Osteoblast (primary cell): Measurements from ENCODE around the gene PNPO. TPM values are rescaled to one million over a fixed set of nuclear protein-coding genes. Genes with fewer than 3 reads are reported as not detected.
A peak's percentile ranks its signal among the peaks of the same experiment; 100 is the strongest.

Source experiments
- DNase-seq: peaks from one replicate; pipeline ENCODE4 v3.0.0; 2011; ENCODE audit warnings: low spot score, mixed read lengths; ENCODE audit not compliant: insufficient read length; ENCODE audit errors: missing footprints
- H2AFZ ChIP-seq: 2 replicates; pipeline ENCODE4 v1.6.0; 2011; ENCODE audit warnings: mild to moderate bottlenecking, low read length
- H3K27ac ChIP-seq: 2 replicates; pipeline ENCODE4 v1.5.1; 2011; ENCODE audit warnings: mild to moderate bottlenecking, low read depth, low read length, moderate library complexity
- H3K27me3 ChIP-seq: 2 replicates; pipeline ENCODE4 v1.6.0; 2012; ENCODE audit warnings: mild to moderate bottlenecking, control low read depth, inconsistent platforms, low read length, moderate library complexity; ENCODE audit not compliant: insufficient read depth
- H3K36me3 ChIP-seq: 2 replicates; pipeline ENCODE4 v1.5.1; 2011; ENCODE audit warnings: mild to moderate bottlenecking, low read length, control low read depth, moderate library complexity; ENCODE audit not compliant: insufficient read depth
- H3K4me1 ChIP-seq: 2 replicates; pipeline ENCODE4 v1.5.1; 2011; ENCODE audit warnings: mild to moderate bottlenecking, low read length, control low read depth, moderate library complexity; ENCODE audit not compliant: insufficient read depth
- H3K4me2 ChIP-seq: 2 replicates; pipeline ENCODE4 v1.6.0; 2011; ENCODE audit warnings: mild to moderate bottlenecking, low read length; ENCODE audit not compliant: insufficient read depth
- H3K4me3 ChIP-seq: fragments of 200-600 bp; sonication (generic); 3 replicates; pipeline ENCODE4 v1.5.1; 2012; ENCODE audit warnings: mild to moderate bottlenecking, low read length, inconsistent platforms; ENCODE audit not compliant: insufficient read depth
- H3K79me2 ChIP-seq: 2 replicates; pipeline ENCODE4 v1.6.0; 2012; ENCODE audit warnings: mild to moderate bottlenecking, low read length, control low read depth, inconsistent platforms; ENCODE audit not compliant: insufficient read depth
- H3K9me3 ChIP-seq: 2 replicates; pipeline ENCODE4 v1.5.1; 2011; ENCODE audit warnings: low read depth, low read length, control low read depth
- H4K20me1 ChIP-seq: 2 replicates; pipeline ENCODE4 v1.6.0; 2012; ENCODE audit warnings: mild to moderate bottlenecking, low read length, control low read depth; ENCODE audit not compliant: insufficient read depth
- total RNA-seq: library from RNA; depleted of rRNA; stranded (reverse); fragments of >200 nt; gene quantifications from 2 replicates; pipeline ENCODE4 v1.2.3, GENCODE V29; 2012
- TF ChIP-seq, protein P1 (sequence below): IDR thresholded peaks from 2 replicates; pipeline ENCODE4 v1.5.1; 2011; ENCODE audit warnings: mild to moderate bottlenecking, low read depth, low read length, moderate library complexity; ENCODE audit errors: extremely low read depth

Gene PNPO
- total RNA-seq, 1 donor: 31.5 TPM

DNA sequence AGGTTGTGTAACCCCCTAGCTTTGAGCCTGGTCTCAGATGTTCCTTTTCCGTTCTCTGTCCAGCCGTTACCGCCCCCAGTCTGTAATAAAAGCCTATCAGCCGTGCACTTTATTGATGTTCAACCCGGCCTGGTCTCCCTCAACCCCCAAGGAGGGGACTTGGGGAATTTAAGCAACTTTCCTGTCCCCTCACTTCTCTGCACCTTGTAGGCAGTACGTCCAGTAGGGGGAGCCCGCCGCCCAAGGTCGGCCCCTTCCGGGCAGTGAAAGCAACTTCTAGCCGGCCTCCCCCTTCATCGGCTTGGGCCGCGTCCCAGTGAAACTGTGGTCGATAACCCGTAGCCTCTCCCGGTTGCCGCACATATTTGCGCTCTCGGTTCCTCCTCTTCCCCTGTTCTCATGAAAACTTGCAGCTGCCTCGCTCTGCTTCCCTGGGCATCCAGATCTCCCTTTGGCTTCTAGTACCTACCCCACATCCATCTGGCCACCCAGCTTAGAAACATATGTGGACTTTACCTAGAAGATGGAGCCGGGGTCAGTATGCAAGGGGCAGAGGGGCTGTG, 7.9 kb downstream of the PNPO start:
- TF ChIP-seq, protein P1, sequence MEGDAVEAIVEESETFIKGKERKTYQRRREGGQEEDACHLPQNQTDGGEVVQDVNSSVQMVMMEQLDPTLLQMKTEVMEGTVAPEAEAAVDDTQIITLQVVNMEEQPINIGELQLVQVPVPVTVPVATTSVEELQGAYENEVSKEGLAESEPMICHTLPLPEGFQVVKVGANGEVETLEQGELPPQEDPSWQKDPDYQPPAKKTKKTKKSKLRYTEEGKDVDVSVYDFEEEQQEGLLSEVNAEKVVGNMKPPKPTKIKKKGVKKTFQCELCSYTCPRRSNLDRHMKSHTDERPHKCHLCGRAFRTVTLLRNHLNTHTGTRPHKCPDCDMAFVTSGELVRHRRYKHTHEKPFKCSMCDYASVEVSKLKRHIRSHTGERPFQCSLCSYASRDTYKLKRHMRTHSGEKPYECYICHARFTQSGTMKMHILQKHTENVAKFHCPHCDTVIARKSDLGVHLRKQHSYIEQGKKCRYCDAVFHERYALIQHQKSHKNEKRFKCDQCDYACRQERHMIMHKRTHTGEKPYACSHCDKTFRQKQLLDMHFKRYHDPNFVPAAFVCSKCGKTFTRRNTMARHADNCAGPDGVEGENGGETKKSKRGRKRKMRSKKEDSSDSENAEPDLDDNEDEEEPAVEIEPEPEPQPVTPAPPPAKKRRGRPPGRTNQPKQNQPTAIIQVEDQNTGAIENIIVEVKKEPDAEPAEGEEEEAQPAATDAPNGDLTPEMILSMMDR: peak; percentile 90
- H4K20me1 ChIP-seq: no peaks in the 10 kb centered on the region
- no peaks in the 10 kb centered on the region for H3K9me3 ChIP-seq
- H3K27ac ChIP-seq: peak overlapping the region; percentile 52
- peaks cover 20% of the 10 kb centered on the region for H3K36me3 ChIP-seq
- peak overlapping the region; percentile 84 for H2AFZ ChIP-seq
- no peaks in the 10 kb centered on the region for H3K79me2 ChIP-seq
- peaks cover 43% of the 10 kb centered on the region for H3K4me1 ChIP-seq
- peak overlapping the region; percentile 82 for H3K4me2 ChIP-seq
- DNase-seq: peak; percentile 93
- H3K27me3 ChIP-seq: no peaks in the 10 kb centered on the region
- H3K4me3 ChIP-seq: peak overlapping the region; percentile 59

DNA sequence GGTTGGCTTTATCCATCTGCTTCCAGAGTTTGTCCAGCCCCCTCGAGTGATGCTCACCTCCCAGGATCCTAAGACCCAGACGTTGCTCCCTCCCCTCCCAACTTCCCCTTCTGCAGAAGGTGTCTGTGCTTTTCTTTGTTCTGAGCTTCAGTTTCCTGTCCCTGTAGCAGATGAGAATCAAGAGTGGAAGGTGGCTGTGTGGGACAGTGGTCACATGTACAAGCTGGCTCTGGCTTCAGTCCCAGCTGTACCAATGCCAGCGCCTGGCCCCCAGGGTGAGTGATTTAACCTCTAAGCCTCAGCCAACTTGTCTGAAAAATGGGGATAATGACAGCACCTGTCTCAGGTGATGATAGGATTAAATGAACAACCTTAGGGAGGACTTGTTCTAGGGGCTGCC, 8.6 kb downstream of the PNPO start:
- no peaks in the 10 kb centered on the region for H4K20me1 ChIP-seq
- peaks cover 36% of the 10 kb centered on the region for H3K4me1 ChIP-seq
- no peaks in the 10 kb centered on the region for H3K9me3 ChIP-seq
- peaks cover 20% of the 10 kb centered on the region for H3K36me3 ChIP-seq
- no peaks in the 10 kb centered on the region for H3K27me3 ChIP-seq
- H3K27ac ChIP-seq: peak overlapping the region; percentile 52
- peak overlapping the region; percentile 82 for H3K4me2 ChIP-seq
- no peak for DNase-seq
- H2AFZ ChIP-seq: no peak overlapping the region
- H3K4me3 ChIP-seq: no peak overlapping the region
- no peaks in the 10 kb centered on the region for H3K79me2 ChIP-seq
- TF ChIP-seq, protein P1: no peak

DNA sequence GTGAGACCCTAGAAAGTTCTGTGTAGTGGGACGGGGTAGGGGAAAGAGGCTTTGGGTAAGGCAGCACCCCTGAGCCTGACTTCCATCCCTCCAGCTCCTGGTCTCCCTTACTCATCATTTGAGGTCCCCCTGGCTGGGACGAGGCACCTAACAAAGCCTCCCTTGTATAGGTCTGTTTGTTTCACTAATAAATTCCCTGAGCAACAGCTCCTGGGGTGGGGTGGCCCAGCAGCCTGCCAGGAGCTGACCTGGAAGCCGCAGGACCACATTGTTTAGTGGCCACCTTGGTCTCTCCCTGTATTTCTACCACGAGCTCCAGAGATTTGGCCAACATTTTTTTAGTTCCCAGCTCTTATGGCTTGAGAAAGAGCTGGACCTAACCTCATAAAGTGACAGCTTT, 9.1 kb downstream of the PNPO start:
- no peak overlapping the region for H2AFZ ChIP-seq
- no peaks in the 10 kb centered on the region for H3K79me2 ChIP-seq
- no peak overlapping the region for H3K4me3 ChIP-seq
- peaks cover 20% of the 10 kb centered on the region for H3K36me3 ChIP-seq
- no peak overlapping the region for H3K27ac ChIP-seq
- TF ChIP-seq, protein P1: no peak
- no peaks in the 10 kb centered on the region for H3K27me3 ChIP-seq
- no peak overlapping the region for H3K4me2 ChIP-seq
- DNase-seq: no peak
- H3K4me1 ChIP-seq: peaks cover 31% of the 10 kb centered on the region
- H3K9me3 ChIP-seq: no peaks in the 10 kb centered on the region
- no peaks in the 10 kb centered on the region for H4K20me1 ChIP-seq

DNA sequence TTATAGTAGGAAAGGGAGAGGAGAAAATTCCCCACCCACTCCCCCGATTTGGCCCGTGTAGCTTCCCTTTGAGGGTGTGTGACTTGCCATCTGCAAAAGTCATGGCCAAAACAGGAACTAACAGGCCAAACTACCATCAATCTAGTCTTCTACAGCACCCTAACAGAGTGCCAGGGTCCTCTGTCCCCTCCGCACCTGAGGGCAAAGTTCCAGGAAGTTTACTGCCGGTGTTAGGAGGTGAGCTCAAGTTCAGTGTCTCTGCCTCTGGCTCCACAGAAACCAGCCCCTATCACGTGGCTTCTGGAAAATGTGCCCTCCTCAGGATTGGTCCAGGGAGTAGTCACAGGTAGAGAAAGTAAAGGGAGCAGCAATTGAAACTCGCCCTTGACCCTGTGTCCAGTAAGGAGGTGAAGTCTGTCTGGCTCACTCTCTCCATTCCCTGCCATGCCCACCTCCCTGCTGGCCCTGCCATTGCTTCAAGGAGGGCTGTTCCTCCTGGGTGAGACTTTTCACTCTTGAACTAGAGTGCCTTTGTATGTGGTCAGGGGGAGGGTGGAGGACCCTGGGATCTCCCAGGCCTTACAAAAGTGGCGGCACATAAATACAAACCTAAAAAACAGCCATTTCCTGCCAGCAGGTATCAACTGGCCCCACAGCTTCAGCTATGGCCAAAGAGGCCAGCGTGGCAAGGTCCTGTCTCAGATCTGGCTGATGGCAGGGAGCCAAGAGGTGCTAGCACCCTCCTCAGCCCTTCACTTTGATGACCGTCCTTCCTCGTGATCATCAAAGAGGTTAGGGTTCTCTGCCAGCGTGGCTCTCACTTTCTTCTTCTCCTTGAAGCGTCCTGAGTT, 11.0 kb downstream of the PNPO start:
- TF ChIP-seq, protein P1: no peak
- Histone ChIP-seq H3K9me3 (no peaks in the 10 kb centered on the region), H3K4me1 (peaks cover 17% of the 10 kb centered on the region), H3K4me3 (no peak overlapping the region), H3K4me2 (no peak overlapping the region), H3K36me3 (peaks cover 15% of the 10 kb centered on the region), H2AFZ (no peak overlapping the region), H3K27me3 (no peaks in the 10 kb centered on the region), H4K20me1 (no peaks in the 10 kb centered on the region), H3K27ac (no peak overlapping the region), H3K79me2 (no peaks in the 10 kb centered on the region)
- no peak for DNase-seq
